Panc1 (cell line): ENCODE data around the gene LAMC3. TPM values are rescaled to one million over a fixed set of nuclear protein-coding genes. Genes with fewer than 3 reads are reported as not detected.

Source experiments
- ATAC-seq: fragments of 200-7000 bp; cut with Tn5 transposase; 2 replicates; pipeline ENCODE4 v1.9.1; 2020; ENCODE audit warnings: mild to moderate bottlenecking, moderate library complexity
- BruUV-seq: library from RNA; stranded (reverse); fragments of 400-500 nt; replicated peaks from 2 replicates; lab custom pipeline; 2021; lab: Mats Ljungman, UMichigan
- CTCF ChIA-PET: fragments of 300-600 bp; sonication (Branson Sonifier 250); formaldehyde crosslinking; loops from one replicate; lab custom pipeline; 2022; ENCODE audit warnings: antibody characterized with exemption; lab: Charles Lee
- POLR2A ChIA-PET: fragments of 300-600 bp; sonication (Branson Sonifier 250); formaldehyde crosslinking; loops from one replicate; lab custom pipeline; 2022; ENCODE audit warnings: antibody characterized with exemption; lab: Charles Lee
- DNase-seq: peaks from one replicate; pipeline ENCODE4 v3.0.0-alpha.2; 2010; ENCODE audit warnings: low read depth, low spot score
- H3K27ac ChIP-seq: 2 replicates; pipeline ENCODE4 v1.5.1; 2011; ENCODE audit warnings: mild to moderate bottlenecking, low read length, inconsistent platforms
- H3K27me3 ChIP-seq: fragments of 200-500 bp; sonication (Bioruptor generic); 2 replicates; pipeline ENCODE4 v1.6.0; 2014; ENCODE audit warnings: low read length, inconsistent platforms; ENCODE audit not compliant: control insufficient read depth, insufficient read depth
- H3K36me3 ChIP-seq: fragments of 200-500 bp; sonication (Bioruptor generic); 2 replicates; pipeline ENCODE4 v1.5.1; 2014; ENCODE audit warnings: inconsistent platforms, mild to moderate bottlenecking, low read length, moderate library complexity; ENCODE audit not compliant: control insufficient read depth, insufficient read depth
- H3K4me1 ChIP-seq: 2 replicates; pipeline ENCODE4 v1.5.1; 2011; ENCODE audit warnings: inconsistent platforms, mild to moderate bottlenecking, low read length, moderate library complexity; ENCODE audit not compliant: control insufficient read depth, insufficient read depth
- H3K4me3 ChIP-seq, 2 experiments: 2 replicates each; pipeline ENCODE4 v1.5.1; 2011 to 2012; ENCODE audit warnings: low read depth in 2 of 2, low read length in 2 of 2, mild to moderate bottlenecking in 2 of 2, inconsistent platforms in 1 of 2, moderate library complexity in 1 of 2
- H3K9me3 ChIP-seq: fragments of 200-500 bp; sonication (Bioruptor generic); 2 replicates; pipeline ENCODE4 v1.5.1; 2014; ENCODE audit warnings: low read depth, mild to moderate bottlenecking, inconsistent platforms, low read length, moderate library complexity; ENCODE audit not compliant: control insufficient read depth, insufficient read depth
- POLR2AphosphoS5 ChIP-seq: IDR thresholded peaks from 2 replicates; pipeline ENCODE4 v1.6.1; 2012; ENCODE audit warnings: mild to moderate bottlenecking, low read depth, low read length, moderate library complexity
- SIN3A ChIP-seq: IDR thresholded peaks from 2 replicates; pipeline ENCODE4 v1.6.1; 2012; ENCODE audit warnings: low read depth, mild to moderate bottlenecking, low read length, moderate library complexity, borderline replicate concordance; ENCODE audit not compliant: insufficient read depth
- TCF7L2 ChIP-seq: IDR thresholded peaks from 2 replicates; pipeline ENCODE4 v1.6.1; 2011; ENCODE audit warnings: mild to moderate bottlenecking, low read depth, low read length, inconsistent platforms
- in situ Hi-C: cut with HindIII; loops from 2 replicates; pipeline ENCODE4 v1.10.0; 2016; ENCODE audit warnings: low sequenced_read_pairs, low pct_unique_long_range_greater_than_20kb
- intact Hi-C: fragments of 100-400 bp; cut with micrococcal nuclease; formaldehyde crosslinking; loops from one replicate; pipeline ENCODE4 v1.10.0; 2022; ENCODE audit not compliant: unreplicated experiment
- total RNA-seq: library from RNA; stranded (reverse); gene quantifications from one replicate; pipeline ENCODE4 v1.2.1, GENCODE V29; 2021; ENCODE audit not compliant: unreplicated experiment
- TF ChIP-seq, protein P1 (sequence below): fragments of 450-650 bp; IDR thresholded peaks from 2 replicates; pipeline ENCODE4 v1.5.1; 2017; ENCODE audit warnings: mild to moderate bottlenecking
- TF ChIP-seq, protein P2 (sequence below), 2 experiments: IDR thresholded peaks; 2 replicates each; pipeline ENCODE4 v1.6.1; 2011 to 2012; ENCODE audit warnings: low read depth in 2 of 2, control low read depth in 1 of 2, low read length in 1 of 2, mild to moderate bottlenecking in 1 of 2, moderate library complexity in 1 of 2; ENCODE audit not compliant: insufficient read depth in 1 of 2

The LAMC3 gene
- total RNA-seq, 1 experiment from 2014 or later = 16.4 TPM

DNA sequence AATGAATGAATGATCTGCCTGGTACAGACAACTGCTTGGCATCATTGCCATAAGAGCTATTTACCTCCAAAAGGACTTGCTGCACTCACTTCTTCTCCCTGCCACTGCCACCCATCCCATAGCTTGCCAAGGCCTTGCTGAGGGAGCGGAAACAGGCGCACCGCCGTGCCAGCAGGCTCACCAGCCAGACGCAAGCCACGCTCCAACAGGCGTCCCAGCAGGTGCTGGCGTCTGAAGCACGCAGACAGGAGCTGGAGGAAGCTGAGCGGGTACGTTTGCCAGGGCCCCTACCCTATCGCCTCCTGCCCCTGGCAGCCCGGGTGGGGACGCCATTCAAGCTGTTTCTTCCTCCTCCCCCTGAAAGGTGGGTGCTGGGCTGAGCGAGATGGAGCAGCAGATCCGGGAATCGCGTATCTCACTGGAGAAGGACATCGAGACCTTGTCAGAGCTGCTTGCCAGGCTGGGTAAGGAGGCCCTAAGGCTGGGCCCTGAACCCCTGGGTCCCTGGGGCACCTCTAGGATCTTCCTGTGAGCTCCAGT, 78.5 kb downstream of the LAMC3 start:
- in situ Hi-C loops (no loop called here), intact Hi-C loops (no loop called here)
- no peaks in the 10 kb centered on the region for H3K9me3 ChIP-seq
- H3K27me3 ChIP-seq = no peaks in the 10 kb centered on the region
- no peak for ATAC-seq
- no peaks in the 10 kb centered on the region for H3K36me3 ChIP-seq
- POLR2A ChIA-PET = no interaction called here
- no peak overlapping the region for H3K27ac ChIP-seq
- no peak overlapping the region for H3K4me3 ChIP-seq
- H3K4me1 ChIP-seq = peaks cover 4% of the 10 kb centered on the region
- TF ChIP-seq SIN3A (no peak), POLR2AphosphoS5 (no peak)
- DNase-seq = no peak
- CTCF ChIA-PET = no interaction called here
- no TSS peak for BruUV-seq

DNA sequence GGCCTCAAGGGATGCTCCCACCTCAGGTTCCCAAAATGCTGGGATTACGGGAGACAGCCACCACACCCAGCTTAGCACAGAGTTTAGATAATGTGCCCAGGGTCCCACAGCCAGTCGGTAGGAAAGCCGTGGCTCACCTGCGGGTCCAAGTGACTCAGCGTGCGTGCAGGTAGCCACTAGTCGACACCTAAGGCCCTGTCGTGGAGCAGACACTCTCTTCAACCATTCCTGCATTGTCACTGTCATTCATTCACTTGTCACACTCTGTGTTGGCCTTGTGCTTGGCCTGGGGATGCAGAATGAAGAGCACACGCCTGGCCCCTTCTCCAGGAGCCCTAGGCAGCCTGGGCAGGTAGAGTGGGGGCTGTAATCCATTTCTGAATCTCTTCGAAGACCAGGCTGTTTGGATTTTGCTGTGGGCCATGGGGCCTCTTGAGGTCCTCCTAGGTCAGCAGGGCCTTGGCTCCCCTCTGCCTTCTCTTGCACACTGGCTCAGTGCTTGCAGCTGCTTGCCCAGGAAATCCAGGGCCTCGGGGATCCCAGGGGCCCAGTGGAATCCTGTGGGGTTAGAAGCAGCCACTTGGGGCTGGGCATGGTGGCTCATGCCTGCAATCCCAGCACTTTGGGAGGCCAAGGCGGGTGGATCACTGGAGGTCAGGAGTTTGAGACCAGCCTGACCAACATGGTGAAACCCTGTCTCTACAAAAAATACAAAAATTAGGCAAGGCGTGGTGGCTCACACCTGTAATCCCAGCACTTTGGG, 81.2 kb downstream of the LAMC3 start:
- ChIA-PET POLR2A (no interaction called here), CTCF (no interaction called here)
- intact Hi-C loops = no loop called here
- no peak for ATAC-seq
- Histone ChIP-seq H3K27ac (no peak overlapping the region), H3K36me3 (no peaks in the 10 kb centered on the region), H3K4me3 (no peak overlapping the region), H3K4me1 (no peaks in the 10 kb centered on the region), H3K9me3 (no peaks in the 10 kb centered on the region), H3K27me3 (no peaks in the 10 kb centered on the region)
- in situ Hi-C loops = no loop called here
- DNase-seq = no peak
- BruUV-seq = no TSS peak
- TF ChIP-seq, protein P1, sequence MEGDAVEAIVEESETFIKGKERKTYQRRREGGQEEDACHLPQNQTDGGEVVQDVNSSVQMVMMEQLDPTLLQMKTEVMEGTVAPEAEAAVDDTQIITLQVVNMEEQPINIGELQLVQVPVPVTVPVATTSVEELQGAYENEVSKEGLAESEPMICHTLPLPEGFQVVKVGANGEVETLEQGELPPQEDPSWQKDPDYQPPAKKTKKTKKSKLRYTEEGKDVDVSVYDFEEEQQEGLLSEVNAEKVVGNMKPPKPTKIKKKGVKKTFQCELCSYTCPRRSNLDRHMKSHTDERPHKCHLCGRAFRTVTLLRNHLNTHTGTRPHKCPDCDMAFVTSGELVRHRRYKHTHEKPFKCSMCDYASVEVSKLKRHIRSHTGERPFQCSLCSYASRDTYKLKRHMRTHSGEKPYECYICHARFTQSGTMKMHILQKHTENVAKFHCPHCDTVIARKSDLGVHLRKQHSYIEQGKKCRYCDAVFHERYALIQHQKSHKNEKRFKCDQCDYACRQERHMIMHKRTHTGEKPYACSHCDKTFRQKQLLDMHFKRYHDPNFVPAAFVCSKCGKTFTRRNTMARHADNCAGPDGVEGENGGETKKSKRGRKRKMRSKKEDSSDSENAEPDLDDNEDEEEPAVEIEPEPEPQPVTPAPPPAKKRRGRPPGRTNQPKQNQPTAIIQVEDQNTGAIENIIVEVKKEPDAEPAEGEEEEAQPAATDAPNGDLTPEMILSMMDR = no peak
- TF ChIP-seq POLR2AphosphoS5 = no peak
- TF ChIP-seq TCF7L2 = no peak
- no peak for TF ChIP-seq SIN3A
- TF ChIP-seq, protein P2, sequence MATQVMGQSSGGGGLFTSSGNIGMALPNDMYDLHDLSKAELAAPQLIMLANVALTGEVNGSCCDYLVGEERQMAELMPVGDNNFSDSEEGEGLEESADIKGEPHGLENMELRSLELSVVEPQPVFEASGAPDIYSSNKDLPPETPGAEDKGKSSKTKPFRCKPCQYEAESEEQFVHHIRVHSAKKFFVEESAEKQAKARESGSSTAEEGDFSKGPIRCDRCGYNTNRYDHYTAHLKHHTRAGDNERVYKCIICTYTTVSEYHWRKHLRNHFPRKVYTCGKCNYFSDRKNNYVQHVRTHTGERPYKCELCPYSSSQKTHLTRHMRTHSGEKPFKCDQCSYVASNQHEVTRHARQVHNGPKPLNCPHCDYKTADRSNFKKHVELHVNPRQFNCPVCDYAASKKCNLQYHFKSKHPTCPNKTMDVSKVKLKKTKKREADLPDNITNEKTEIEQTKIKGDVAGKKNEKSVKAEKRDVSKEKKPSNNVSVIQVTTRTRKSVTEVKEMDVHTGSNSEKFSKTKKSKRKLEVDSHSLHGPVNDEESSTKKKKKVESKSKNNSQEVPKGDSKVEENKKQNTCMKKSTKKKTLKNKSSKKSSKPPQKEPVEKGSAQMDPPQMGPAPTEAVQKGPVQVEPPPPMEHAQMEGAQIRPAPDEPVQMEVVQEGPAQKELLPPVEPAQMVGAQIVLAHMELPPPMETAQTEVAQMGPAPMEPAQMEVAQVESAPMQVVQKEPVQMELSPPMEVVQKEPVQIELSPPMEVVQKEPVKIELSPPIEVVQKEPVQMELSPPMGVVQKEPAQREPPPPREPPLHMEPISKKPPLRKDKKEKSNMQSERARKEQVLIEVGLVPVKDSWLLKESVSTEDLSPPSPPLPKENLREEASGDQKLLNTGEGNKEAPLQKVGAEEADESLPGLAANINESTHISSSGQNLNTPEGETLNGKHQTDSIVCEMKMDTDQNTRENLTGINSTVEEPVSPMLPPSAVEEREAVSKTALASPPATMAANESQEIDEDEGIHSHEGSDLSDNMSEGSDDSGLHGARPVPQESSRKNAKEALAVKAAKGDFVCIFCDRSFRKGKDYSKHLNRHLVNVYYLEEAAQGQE (IDR thresholded peaks at IDR 0.05; ENCODE audit: insufficient read depth in 1 of 2, low read depth in 2 of 2, low read length in 1 of 2) = no peak
